ENCODE data around the gene ASXL1. TPM values are rescaled to one million over a fixed set of nuclear protein-coding genes. Genes with fewer than 3 reads are reported as not detected.

The ASXL1 gene
- total and polyA plus RNA-seq, 2 experiments from 2014 or later, result 10.4 to 29.0 TPM

GRCh38 chr20:32449890-32450401 lies 91.8 kb downstream of the ASXL1 start (continued):
- no peak for TF ChIP-seq ETS1 (IDR thresholded peaks at IDR 0.05)
- TF ChIP-seq ZNF331 (CRISPR knock-in tag; IDR thresholded peaks at IDR 0.05; ENCODE audit: low read depth), result no peak
- TF ChIP-seq EZH2 (IDR thresholded peaks at IDR 0.05; ENCODE audit: low read depth, unreplicated experiment), result no peak
- no peak for TF ChIP-seq CREB1 (CRISPR knock-in tag; IDR thresholded peaks at IDR 0.05; ENCODE audit: low read depth)
- no peak for TF ChIP-seq ZNF114 (CRISPR knock-in tag; IDR thresholded peaks at IDR 0.05)
- no peak for TF ChIP-seq POLR2AphosphoS5 (IDR thresholded peaks at IDR 0.05; ENCODE audit: low read depth)
- TF ChIP-seq NANOG (IDR thresholded peaks at IDR 0.05; ENCODE audit: borderline replicate concordance), result no peak
- TF ChIP-seq REST (IDR thresholded peaks at IDR 0.05; ENCODE audit: unreplicated experiment), result no peak

GRCh38 chr20:32450484-32451061 lies 92.4 kb downstream of the ASXL1 start:
- H3K4me3 Mint-ChIP-seq, result no peak overlapping the region
- H4K20me1 ChIP-seq (replicated peaks; ENCODE audit: insufficient read depth), result peaks cover 27% of the 10 kb centered on the region
- peaks cover 9% of the 10 kb centered on the region for H3K36me3 ChIP-seq (ENCODE audit: insufficient read depth)
- no peak overlapping the region for H3K4me3 ChIP-seq
- no peak for ATAC-seq
- no peak overlapping the region for H3K27ac Mint-ChIP-seq
- no peaks in the 10 kb centered on the region for H3K9me2 ChIP-seq (ENCODE audit: insufficient read depth)
- no peaks in the 10 kb centered on the region for H3K79me2 ChIP-seq (replicated peaks; ENCODE audit: insufficient read depth)
- H2AFZ ChIP-seq, result no peak overlapping the region
- DNase-seq (ENCODE audit: low spot score), result no peak
- H3K27ac ChIP-seq (ENCODE audit: low read depth), result no peak overlapping the region
- H3K27me3 ChIP-seq (ENCODE audit: insufficient read depth), result no peaks in the 10 kb centered on the region
- H3F3A ChIP-seq (replicated peaks; ENCODE audit: low read depth), result no peaks in the 10 kb centered on the region
- peaks cover 2% of the 10 kb centered on the region; the same call in 2 of the 3 replicates for H3K4me1 Mint-ChIP-seq
- no peak overlapping the region for H3K4me2 ChIP-seq
- peaks cover 9% of the 10 kb centered on the region for H3K27me3 Mint-ChIP-seq (ENCODE audit: insufficient read depth, low read depth, poor library complexity)
- peaks cover 38% of the 10 kb centered on the region for H3K36me3 Mint-ChIP-seq (ENCODE audit: low read depth)
- peaks cover 6% of the 10 kb centered on the region; the same call in 1 of the 2 replicates for H3K4me1 ChIP-seq (ENCODE audit: insufficient read depth)
- H3K9me3 Mint-ChIP-seq, result no peaks in the 10 kb centered on the region
- TF ChIP-seq NANOG (IDR thresholded peaks at IDR 0.05; ENCODE audit: borderline replicate concordance) (no peak), CREB1 (CRISPR knock-in tag; IDR thresholded peaks at IDR 0.05; ENCODE audit: low read depth) (no peak), STAT1 (IDR thresholded peaks at IDR 0.05; ENCODE audit: unreplicated experiment) (no peak), ETS1 (IDR thresholded peaks at IDR 0.05) (no peak), CTCF (conservative IDR thresholded peaks at IDR 0.05; ENCODE audit: low read depth in 2 of 2) (no peak), JUNB (IDR thresholded peaks at IDR 0.05; ENCODE audit: unreplicated experiment) (no peak)

All from GM23338 (cell line).